HG03139 (cell line): Measurements from ENCODE around the gene MYO18B.

Experiments
- ATAC-seq: cut with Tn5 transposase; IDR thresholded peaks from one replicate; pipeline ENCODE4 v1.9.1; 2021; ENCODE audit not compliant: unreplicated experiment

The MYO18B gene

GRCh38 chr22:25844601-25845000 lies 102.6 kb downstream of the MYO18B start:
- no peak for ATAC-seq

DNA sequence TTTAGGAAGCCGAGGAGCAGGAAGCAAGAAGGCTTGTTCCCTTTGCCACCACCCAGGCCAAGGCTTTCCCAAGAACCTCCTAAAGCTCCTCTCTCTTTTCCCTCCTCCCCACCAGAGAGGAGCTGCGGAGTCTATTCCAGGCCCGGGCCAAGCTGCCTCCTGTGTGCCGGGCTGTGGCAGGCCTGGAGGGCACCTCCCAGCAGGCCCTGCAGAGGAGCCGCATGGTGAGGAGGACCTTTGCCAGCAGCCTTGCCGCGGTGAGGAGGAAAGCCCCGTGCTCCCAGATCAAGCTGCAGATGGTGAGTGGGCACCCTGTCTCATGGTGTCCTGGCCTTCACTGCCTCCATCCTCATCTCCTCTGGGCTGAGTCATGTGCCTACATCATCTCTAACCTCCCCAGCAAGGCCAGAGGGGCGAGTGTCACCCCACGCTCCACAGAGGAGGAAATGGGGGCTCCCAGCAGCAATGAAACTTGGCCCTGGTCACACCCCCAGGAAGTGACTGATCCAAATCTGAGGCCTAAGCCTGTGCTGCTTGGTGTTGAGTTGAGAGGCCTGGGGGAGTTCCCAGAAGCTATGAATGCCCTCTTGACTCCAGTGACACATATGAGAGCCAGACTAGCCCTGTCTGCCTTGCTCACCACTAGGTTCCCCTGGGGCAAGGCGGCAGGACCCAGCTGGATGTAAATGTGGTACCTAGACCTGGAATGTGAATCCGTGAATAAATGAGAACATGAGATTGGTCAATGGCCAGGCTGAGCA lies 104.2 kb downstream of the MYO18B start:
- ATAC-seq, result no peak

DNA sequence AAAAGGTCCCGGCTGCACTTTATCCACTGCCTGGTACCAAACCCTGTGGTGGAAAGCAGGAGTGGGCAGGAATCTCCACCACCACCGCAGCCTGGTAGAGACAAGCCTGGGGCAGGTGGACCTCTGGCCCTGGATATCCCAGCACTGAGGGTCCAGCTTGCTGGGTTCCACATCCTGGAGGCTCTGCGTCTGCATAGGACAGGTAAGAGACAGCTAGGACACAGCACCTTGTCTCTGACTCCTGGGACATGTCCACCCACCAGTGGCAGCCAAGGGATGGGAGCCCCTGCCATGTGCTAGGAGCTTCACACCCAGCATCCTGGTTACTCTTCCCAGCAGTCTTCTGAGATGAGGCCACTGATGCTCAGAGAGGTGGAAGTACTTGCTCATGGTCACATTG lies 105.5 kb downstream of the MYO18B start:
- no peak for ATAC-seq

GRCh38 chr22:25848954-25849353 lies 107.0 kb downstream of the MYO18B start:
- no peak for ATAC-seq

GRCh38 chr22:25849522-25849921 lies 107.5 kb downstream of the MYO18B start:
- no peak for ATAC-seq

DNA sequence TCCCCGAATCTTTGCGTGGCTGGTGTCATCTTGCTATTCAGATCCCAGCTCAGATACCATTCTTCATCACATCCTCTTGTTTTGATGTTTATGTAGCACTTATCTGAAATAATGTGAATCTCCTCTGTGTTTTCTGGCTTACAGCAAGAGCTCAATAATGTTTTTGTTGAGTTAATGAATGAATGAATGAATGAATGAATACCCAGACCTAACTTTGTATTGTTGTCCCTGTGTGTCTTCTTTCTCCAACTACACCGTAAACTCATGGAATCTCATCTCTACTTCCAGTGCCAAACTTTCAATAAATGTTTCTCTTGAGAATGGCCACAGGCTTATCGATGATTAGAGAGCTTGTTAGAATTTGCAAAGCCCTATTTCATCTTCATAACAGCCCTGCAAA lies 110.2 kb downstream of the MYO18B start:
- no peak for ATAC-seq

DNA sequence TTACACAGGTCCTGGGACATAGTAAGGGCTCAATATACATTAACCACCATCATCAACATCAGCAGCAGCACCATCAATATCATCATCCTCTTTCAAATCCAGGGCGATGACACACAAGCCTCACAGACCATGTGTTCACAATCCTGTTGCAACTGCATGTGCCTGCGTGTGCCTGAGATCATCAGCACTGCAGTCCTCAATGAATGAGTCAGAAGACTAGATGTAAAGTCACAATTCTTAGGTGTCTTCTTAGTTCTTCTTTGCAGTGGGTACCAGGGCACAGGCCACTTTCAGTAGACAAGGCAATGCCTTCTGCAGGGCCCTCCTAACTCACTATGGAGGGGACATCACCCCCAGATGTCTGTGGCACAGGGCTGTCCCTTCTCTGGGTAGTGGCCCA lies 111.1 kb downstream of the MYO18B start:
- ATAC-seq, result no peak

- no peak for ATAC-seq
Observed at GRCh38 chr22:25853501-25854284, 111.7 kb downstream of the MYO18B start.

DNA sequence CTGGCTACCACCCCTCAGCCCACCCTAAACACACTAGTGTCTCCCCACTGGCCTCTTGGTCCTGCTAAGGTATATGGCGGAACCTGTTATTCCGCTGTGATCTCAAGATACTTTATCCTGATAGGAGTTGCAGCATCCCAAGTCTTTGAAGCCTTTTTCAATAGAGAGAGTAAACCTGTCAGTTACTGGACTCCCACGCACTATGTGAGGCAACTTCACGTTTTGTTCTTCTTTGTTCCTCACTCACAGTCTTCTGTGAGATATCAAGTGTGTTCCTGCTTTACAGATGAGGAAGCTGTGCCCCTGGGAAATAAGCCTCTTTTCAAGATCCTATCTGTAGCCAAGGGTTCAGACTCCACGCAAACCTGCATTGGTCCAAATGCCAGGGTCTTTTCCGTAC lies 127.8 kb downstream of the MYO18B start:
- ATAC-seq, result no peak

DNA sequence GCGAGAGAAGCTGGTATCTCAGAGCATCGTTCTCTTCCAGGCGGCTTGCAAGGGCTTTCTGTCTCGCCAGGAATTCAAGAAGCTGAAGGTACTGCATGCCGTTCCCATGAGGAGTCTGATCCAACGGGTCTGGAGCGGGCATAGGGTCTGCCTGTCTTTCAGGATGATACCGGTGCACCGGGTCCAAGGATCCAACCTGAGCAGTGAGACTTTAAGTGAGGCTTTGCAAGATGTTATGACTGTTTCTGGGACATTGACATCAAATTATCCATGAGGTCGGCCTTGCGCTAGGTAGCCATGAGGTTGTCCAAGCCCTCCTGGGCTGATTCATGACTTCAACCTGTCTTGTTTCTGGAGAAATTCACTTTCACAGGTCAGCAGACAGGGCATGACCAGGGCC lies 132.3 kb downstream of the MYO18B start:
- ATAC-seq, result no peak

- no peak for ATAC-seq
Observed at GRCh38 chr22:25875461-25875860, 133.5 kb downstream of the MYO18B start.

- ATAC-seq, result no peak
Observed at GRCh38 chr22:25876871-25877270, 134.9 kb downstream of the MYO18B start.

GRCh38 chr22:25878933-25879332 lies 136.9 kb downstream of the MYO18B start:
- no peak for ATAC-seq

GRCh38 chr22:25880524-25880923 lies 138.5 kb downstream of the MYO18B start:
- ATAC-seq, result no peak

DNA sequence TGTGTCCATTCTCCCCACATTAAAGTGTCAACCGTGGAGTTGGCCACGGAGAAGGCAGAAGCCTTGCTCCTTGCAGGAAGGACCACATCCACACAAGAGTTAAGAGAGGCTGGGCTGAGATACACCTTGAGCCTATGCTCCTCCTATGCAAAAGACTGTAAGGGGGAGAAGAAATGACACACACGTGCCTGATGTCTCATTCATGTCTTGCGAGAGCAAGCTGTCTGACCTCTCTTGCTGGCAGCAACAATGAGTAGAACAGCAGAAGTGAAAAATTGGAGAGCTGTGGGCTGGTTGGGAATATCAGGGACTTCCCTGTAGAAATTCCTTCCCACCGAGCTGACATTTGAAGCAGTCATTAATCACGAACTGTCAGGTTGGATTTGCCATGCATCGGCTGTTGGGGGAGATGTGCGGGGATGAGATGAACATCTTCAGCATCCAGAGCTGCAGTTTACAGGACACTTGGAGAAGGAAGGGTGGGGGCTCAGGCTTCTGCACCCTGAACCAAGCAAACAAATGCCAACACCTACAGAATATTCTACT lies 139.3 kb downstream of the MYO18B start:
- no peak for ATAC-seq

DNA sequence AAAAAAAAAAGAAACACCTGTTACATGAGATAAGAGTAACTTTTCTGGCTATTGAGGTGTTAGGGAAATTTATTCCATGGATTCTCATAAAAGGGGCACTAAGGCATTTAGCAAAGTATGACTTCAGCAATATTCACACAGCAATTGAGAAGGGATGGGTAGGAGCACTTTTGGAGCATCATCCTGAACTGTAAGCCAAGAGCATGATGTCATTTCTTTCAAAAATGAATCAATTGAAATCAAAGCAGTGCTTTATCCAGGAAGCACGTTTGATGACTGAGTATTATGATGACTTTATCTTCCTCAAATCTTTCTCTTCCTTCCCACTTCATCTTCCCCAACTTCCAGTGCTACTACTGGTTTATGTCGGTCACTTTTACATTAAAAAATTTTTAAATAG lies 140.4 kb downstream of the MYO18B start:
- no peak for ATAC-seq

GRCh38 chr22:25883482-25884033 lies 141.6 kb downstream of the MYO18B start:
- no peak for ATAC-seq

DNA sequence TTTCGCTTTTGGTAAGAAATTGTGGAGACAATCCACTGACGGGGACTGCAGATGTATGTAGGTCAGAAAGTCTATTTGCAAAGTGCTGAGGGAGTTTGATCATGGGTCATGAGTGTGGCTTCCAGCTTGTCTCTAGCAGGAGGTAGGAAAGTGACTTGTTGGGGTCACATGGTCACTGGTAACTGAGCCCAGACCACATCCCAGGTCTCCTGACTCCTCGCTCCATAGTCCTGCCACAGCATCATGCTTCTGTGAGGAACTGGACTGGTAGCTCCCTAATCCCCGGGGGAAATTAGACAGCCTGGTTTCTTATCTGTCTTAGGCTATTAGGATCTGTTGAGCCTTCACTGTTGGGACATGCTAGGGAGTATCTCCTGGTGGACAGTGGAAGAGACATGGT lies 142.1 kb downstream of the MYO18B start:
- ATAC-seq, result no peak

GRCh38 chr22:25888399-25889054 lies 146.5 kb downstream of the MYO18B start:
- ATAC-seq, result no peak

DNA sequence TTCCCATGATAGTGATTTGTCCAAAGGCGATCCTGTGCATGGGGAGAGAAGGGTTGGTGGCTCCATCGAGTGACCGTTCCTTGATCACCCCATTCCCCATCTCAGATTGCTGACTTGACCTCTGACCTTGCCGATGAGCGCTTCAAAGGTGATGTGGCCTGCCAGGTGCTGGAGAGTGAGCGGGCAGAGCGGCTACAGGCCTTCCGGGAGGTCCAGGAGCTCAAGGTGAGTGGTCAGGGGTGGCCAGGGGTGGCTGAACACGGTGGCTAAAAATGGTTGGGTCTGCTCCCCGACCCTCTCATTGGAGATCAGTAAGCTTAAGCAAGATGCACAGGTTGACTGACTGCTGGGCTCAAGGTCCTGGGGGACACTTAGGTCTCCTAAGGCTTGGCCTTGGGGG lies 148.7 kb downstream of the MYO18B start:
- ATAC-seq, result no peak

- no peak for ATAC-seq
Observed at GRCh38 chr22:25892678-25893077, 150.7 kb downstream of the MYO18B start.
